K562 (cell line): Measurements from ENCODE around the gene CCNL2.

Experiments
- FOS ChIP-seq: IDR thresholded peaks from 3 replicates; pipeline ENCODE4 v1.6.1; 2011; ENCODE audit not compliant: insufficient read length; ENCODE audit errors: extremely low read depth
- RAD21 ChIP-seq, 2 experiments: fragments of 250-450 bp in 1 of 2; fragments of 450-650 bp in 1 of 2; sonication (Bioruptor Pico) in 1 of 2; formaldehyde crosslinking in 1 of 2; IDR thresholded peaks in 1 of 2; conservative IDR thresholded peaks in 1 of 2; 2 replicates each; pipeline versions ENCODE4 v1.4.0 to v1.8.0; 2020 to 2022; ENCODE audit warnings: mild to moderate bottlenecking in 2 of 2, moderate library complexity in 1 of 2
- SPI1 ChIP-seq: IDR thresholded peaks from 2 replicates; pipeline ENCODE4 v1.6.1; 2011; ENCODE audit warnings: low read depth, low read length, control low read depth, borderline replicate concordance
- TF ChIP-seq, protein P1 (sequence below): sonication (generic); formaldehyde crosslinking; IDR thresholded peaks from 2 replicates; pipeline ENCODE4 v1.5.0; 2020; ENCODE audit warnings: missing genetic modification reagents
- TF ChIP-seq, protein P2 (sequence below): sonication (generic); formaldehyde crosslinking; IDR thresholded peaks from 2 replicates; pipeline ENCODE4 v1.8.0; 2022; ENCODE audit warnings: mild to moderate bottlenecking, missing genetic modification reagents, borderline replicate concordance
- TF ChIP-seq, protein P3 (sequence below), 3 experiments: IDR thresholded peaks in 2 of 3; conservative IDR thresholded peaks in 1 of 3; 2 replicates each; pipeline ENCODE4 v1.5.1; 2011 to 2012; ENCODE audit warnings: low read length in 3 of 3, mild to moderate bottlenecking in 3 of 3, control low read depth in 2 of 3, improper control_type of control experiment in 1 of 3, inconsistent platforms in 1 of 3, low read depth in 1 of 3, mixed read lengths in 1 of 3, moderate library complexity in 1 of 3; ENCODE audit not compliant: insufficient read depth in 2 of 3

DNA sequence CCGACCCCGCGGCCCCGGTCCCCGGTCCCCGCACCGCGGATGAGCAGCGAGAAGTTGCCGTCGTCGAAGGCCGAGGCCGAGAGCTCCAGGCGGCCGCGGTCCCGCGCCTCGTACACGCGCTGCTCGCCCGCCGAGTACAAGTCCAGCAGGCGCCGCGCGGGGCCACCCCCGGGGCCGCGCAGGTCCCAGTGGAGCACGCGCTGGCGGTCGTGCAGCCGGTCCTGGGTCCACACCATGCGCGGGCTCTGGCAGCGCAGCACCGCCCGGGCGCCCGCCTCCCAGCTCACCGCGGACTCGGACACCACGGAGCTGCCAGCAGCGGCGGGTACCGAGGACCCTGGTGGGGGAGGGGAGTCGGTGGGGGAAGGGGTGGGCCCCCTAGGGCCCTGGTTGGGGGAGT, 43.7 kb downstream of the CCNL2 start:
- TF ChIP-seq, protein P1, sequence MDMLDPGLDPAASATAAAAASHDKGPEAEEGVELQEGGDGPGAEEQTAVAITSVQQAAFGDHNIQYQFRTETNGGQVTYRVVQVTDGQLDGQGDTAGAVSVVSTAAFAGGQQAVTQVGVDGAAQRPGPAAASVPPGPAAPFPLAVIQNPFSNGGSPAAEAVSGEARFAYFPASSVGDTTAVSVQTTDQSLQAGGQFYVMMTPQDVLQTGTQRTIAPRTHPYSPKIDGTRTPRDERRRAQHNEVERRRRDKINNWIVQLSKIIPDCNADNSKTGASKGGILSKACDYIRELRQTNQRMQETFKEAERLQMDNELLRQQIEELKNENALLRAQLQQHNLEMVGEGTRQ (CRISPR knock-in tag), result no peak
- TF ChIP-seq, protein P2, sequence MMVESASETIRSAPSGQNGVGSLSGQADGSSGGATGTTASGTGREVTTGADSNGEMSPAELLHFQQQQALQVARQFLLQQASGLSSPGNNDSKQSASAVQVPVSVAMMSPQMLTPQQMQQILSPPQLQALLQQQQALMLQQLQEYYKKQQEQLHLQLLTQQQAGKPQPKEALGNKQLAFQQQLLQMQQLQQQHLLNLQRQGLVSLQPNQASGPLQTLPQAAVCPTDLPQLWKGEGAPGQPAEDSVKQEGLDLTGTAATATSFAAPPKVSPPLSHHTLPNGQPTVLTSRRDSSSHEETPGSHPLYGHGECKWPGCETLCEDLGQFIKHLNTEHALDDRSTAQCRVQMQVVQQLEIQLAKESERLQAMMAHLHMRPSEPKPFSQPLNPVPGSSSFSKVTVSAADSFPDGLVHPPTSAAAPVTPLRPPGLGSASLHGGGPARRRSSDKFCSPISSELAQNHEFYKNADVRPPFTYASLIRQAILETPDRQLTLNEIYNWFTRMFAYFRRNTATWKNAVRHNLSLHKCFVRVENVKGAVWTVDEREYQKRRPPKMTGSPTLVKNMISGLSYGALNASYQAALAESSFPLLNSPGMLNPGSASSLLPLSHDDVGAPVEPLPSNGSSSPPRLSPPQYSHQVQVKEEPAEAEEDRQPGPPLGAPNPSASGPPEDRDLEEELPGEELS, result no peak
- TF ChIP-seq, protein P3, sequence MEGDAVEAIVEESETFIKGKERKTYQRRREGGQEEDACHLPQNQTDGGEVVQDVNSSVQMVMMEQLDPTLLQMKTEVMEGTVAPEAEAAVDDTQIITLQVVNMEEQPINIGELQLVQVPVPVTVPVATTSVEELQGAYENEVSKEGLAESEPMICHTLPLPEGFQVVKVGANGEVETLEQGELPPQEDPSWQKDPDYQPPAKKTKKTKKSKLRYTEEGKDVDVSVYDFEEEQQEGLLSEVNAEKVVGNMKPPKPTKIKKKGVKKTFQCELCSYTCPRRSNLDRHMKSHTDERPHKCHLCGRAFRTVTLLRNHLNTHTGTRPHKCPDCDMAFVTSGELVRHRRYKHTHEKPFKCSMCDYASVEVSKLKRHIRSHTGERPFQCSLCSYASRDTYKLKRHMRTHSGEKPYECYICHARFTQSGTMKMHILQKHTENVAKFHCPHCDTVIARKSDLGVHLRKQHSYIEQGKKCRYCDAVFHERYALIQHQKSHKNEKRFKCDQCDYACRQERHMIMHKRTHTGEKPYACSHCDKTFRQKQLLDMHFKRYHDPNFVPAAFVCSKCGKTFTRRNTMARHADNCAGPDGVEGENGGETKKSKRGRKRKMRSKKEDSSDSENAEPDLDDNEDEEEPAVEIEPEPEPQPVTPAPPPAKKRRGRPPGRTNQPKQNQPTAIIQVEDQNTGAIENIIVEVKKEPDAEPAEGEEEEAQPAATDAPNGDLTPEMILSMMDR (IDR thresholded peaks at IDR 0.05 in 2 of 3, conservative IDR thresholded peaks at IDR 0.05 in 1 of 3; ENCODE audit: insufficient read depth in 2 of 3, low read depth in 1 of 3, low read length in 3 of 3), result no peak
- TF ChIP-seq RAD21 (CRISPR knock-in tag; conservative IDR thresholded peaks at IDR 0.05 in 1 of 2, IDR thresholded peaks at IDR 0.05 in 1 of 2), result no peak
- TF ChIP-seq SPI1, result no peak
- TF ChIP-seq FOS, result no peak
